ENCODE measurements around the gene SEPTIN2.
"Not testable (repeated sequence)": the region's sequence is repeated elsewhere in the genome, so short reads cannot be mapped to it uniquely, and the experiment has no call there.

Gene SEPTIN2

DNA sequence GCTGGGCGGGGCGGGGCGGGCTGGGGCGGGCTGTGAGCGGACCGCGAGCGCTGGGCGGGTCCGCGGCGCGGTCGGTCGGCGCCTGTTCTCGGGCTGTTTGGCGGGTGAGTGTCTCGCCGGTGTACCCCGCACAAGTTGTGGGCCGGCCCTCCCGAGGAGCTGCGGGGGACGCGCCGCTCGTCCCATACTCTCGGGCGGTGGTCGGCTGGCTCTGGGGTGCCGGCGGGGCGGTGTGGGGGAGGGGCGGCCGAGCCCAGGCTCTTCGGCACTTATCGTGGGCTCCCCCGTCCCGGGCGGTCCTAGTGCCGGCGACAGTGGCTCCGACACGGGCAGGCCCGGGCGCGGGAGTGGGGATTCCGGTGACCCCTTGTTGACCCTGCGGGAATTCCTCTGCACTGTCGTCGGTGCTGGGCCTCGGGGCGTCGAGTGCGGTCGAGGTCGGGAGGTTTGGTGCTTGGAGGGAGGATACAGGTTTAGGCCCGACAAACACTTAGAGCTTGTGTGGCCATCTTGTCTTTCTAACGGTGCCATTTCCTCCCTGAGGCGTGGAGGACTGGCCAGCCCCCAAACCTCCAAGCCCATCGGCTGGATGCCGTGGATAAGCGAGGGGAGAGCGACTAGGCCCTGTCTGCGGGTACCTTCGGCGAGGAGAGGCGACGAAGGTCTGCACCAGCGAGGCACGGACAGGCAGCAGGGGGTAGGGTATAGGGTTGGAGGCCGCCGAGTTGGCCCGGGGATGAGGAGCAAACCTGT is at the start of gene SEPTIN2:
Gene SEPTIN2 (plus strand): TSS at position 47 of the 753 bp plus-strand sequence. CDS start 8,308 bp downstream, outside the sequence.
- DNase-seq (ENCODE audit: low spot score) = peak; percentile 43

DNA sequence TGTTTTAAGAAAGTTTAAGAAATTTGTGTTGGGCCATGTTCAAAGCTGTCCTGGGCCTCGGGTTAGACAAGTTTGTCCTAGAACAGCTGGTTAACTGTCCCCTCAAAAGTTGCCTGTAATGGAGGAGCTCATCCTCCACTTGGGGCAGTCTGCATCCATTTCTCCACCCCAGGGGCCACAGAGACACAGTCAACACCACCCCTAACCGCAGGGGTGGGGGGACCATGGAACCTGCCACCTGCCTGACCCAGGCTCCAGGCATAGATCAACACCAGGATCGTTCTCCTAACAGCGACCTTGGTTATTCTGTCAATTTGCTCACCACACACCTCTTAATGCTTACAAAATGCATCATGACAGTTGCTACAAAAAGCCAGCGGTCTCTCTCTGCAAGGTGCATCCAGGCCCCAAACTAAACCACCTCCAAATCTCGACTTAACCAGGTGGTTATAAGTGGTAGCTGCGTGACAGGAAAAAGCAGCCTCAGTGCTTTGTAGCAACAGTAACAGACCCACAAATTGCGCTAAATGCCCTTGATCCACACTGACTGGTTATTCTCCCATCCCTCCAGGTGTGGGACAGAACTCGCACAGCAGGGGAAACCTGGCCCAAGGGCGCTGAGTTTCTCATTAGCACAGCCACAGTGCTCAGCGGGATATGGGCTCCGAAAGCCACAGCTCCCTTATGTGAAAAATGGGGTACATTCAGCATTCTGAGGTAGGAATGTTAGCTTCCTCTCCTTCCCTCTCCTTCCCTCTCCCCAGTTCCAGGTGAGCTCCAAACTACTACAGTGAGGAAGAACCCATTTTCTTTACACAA is 48.3 kb upstream of the SEPTIN2 start:
- DNase-seq (ENCODE audit: low spot score) = no peak

- no peak for DNase-seq (ENCODE audit: low spot score)
These were observed 47.4 kb upstream of the SEPTIN2 start for GRCh38 chr2:241268306-241268705.

DNA sequence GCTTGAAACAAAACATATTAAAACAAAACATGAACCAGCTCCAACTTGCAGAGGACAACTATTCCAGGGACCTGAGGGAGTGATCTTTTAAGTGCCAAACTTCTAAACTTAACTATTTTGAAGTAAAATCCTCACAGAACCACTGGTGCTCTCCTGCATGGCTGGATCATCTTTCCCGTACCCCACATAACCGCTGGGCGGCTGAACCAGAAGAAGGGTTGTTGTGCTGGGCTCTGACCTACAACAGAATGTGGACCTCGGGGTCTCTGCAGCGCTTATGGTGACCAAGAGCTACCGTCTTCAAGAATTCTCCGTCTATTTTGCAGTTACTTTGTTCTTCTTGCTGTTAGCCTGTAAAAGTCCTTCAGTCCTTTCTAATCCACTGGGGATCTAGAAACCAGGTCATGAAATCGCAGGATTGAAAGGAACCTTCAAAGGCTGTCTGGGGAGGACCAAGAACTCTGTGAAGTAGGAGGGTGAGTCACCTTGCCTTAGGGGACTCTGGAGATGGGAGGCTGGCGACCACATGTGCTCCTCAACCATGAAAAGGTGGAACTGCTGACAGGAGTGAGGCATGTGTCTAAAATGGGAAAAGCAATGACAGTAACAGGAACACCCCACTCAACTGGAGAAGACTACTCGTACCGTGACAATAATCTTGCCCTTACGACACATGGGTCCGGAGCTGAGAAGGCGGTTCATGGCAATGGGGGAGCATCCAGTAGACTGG is 46.8 kb upstream of the SEPTIN2 start:
- DNase-seq (ENCODE audit: low spot score) = no peak

DNA sequence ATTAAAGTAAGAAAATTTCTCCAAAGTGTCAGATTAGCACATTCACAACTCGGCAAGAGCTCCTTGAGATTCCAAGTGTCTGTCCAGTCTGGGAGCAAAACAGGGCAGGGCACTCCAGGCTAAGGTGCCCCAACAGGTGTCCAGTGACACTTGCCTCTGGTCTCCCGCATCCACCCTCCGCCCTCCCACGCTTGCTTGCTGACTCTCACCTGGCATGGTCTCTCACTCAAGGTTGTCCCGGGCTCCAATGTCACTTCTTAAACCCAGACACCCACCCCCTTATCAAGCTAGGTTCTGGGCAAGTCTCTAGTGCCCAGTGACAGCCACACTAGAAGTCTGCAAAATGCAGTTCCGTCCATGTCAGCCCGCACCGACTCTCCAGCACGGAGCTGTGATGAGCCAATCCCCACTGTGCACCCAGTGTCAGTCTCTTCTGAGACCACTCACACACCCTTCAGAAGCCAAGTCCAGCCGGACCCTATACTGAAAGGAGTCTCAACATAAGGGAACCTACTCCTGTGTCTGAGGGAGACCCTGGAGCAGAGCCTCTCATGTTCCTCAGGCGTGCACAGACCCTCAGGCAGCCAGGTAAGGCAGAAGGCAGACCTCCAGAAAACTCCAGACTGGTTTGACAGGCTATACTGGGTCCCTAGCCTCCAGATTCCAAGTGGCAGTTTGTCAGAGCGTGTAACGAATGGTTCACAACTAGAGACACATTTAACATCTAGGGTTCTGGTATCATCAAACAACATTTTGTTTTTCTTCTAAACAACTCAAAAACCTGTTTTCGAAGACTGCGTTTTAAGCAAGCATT is 45.8 kb upstream of the SEPTIN2 start:
- DNase-seq (ENCODE audit: low spot score) = no peak

- no peak for DNase-seq (ENCODE audit: low spot score)
These were observed 45.2 kb upstream of the SEPTIN2 start for GRCh38 chr2:241270531-241270930.

DNA sequence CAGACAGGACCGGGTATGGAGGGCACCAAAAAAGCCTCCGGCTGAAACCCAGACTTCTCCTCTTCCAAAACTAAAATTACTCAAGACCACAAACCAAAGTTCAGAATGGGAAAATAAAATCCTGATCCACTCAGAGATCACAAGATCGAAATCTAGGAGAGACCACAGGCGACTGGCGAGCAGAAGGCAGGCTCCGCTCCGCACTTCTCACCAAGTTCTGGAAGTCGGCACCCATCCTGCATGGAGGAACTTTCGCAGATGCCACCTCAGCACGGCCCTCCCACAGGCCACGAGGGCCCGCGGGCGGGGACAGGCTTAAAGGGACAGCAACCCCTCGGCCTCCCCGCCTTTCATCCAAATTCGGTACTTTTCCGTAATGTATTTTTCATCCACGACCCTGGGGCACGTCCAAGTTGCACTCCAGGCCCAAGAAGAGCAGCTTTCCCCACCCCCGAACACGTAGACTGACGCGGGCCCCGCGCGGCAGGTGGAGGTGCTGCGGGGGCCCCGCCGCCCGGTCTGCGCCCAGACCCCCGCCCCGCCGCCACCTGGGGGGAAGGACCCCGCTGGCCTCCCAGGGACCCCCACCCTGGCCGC is 43.9 kb upstream of the SEPTIN2 start:
- DNase-seq (ENCODE audit: low spot score) = peak; percentile 56

GRCh38 chr2:241272303-241273209 is 43.2 kb upstream of the SEPTIN2 start:
- DNase-seq (ENCODE audit: low spot score) = peak; percentile 17

- DNase-seq (ENCODE audit: low spot score) = no peak
These were observed 42.3 kb upstream of the SEPTIN2 start for GRCh38 chr2:241273210-241274020.

DNA sequence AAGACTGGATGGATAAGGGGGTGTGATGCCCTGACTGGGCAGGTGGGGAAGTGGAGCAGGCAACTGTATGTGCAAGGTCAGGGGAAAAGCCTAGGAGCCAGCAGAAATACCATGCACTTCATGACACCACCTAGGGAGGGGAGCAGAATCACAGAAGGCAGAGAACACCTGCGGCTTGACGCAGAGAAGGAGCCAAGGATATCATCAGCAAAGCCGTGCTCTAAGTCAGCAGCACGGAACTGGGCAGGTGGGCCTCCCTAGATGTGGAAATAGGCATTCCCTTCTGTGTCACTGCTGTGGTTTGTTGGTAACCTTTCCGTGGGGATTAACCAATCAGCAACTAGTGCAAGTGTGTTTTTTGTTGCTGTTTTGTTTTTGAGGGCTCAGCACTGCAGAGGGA is 41.6 kb upstream of the SEPTIN2 start:
- DNase-seq (ENCODE audit: low spot score) = no peak

- no peak for DNase-seq (ENCODE audit: low spot score)
These were observed 40.2 kb upstream of the SEPTIN2 start for GRCh38 chr2:241275504-241275903.

GRCh38 chr2:241275910-241276309 is 39.8 kb upstream of the SEPTIN2 start:
- DNase-seq (ENCODE audit: low spot score) = no peak

DNA sequence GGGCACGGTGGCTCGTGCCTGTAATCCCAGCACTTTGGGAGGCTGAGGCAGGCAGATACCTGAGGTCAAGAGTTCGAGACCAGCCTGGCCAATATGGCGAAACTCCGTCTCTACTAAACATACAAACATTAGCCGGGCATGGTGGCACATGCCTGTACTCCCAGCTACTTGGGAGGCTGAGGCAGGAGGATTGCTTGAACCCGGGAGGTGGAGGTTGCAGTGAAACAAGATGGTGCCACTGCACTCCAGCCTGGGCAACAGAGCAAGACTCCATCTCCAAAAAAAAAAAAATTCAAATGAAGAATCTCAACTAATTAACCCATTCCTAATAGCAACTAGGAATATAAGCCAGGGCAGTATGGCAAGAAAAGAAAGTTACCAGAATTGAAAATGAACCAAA is 37.4 kb upstream of the SEPTIN2 start:
- DNase-seq (ENCODE audit: low spot score) = not testable (repeated sequence)

DNA sequence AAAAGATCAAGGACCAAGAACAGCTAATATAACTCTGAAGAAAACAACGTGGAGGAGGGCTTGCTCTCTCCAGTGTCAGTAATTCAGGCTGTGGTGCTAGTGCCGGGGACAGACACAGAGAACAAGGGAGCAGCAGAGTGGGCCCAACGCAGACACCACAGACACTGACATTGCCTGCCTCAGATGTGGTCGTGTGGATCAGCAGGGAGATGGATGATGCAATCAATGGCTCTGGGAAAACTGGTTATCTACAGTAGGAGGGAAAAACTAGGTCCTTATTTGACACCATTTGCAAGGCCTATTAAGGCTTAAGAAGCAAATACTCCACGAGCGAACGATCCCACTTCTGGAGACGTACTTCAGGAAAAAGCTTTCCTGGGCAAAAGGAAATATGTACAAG is 36.3 kb upstream of the SEPTIN2 start:
- DNase-seq (ENCODE audit: low spot score) = peak; percentile 80

GRCh38 chr2:241279828-241280227 is 35.9 kb upstream of the SEPTIN2 start:
- DNase-seq (ENCODE audit: low spot score) = no peak

DNA sequence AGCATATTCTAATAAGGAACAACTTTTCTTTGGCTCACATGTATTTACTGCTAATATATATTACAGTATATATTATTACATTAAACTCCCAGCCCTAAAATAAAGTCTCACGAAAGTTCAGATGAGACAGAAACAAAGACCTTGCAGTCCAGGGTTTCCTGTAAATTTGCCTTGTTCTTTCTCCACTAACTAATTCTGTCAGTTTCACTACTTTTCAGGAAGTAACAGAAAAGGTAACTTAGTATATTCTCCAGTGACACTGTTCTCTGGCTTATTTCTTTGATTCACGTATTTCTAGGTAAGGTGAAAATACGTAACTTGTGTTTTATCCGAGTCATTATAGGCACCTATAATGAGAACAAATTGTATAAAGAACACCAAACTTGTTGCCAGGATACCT is 35.4 kb upstream of the SEPTIN2 start:
- no peak for DNase-seq (ENCODE audit: low spot score)

- no peak for DNase-seq (ENCODE audit: low spot score)
These were observed 33.2 kb upstream of the SEPTIN2 start for GRCh38 chr2:241282555-241282954.

DNA sequence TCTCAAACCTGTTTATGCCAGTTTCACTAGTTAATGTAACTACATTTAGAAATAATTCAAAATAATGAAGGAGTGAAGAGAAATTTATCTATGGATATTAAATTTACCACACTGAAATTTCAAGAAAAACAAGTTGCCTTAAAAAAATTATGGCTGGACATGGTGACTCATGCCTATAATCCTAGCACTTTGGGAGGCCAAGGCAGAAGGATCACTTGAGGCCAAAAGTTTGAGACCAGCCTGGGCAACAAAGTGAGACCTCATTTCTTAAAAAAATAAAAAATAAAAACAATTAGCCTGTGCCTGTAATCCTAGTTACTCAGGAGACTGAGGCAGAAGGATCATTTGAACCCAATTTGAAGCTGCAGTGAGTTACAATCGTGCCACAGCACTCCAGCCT is 30.1 kb upstream of the SEPTIN2 start:
- no peak for DNase-seq (ENCODE audit: low spot score)

DNA sequence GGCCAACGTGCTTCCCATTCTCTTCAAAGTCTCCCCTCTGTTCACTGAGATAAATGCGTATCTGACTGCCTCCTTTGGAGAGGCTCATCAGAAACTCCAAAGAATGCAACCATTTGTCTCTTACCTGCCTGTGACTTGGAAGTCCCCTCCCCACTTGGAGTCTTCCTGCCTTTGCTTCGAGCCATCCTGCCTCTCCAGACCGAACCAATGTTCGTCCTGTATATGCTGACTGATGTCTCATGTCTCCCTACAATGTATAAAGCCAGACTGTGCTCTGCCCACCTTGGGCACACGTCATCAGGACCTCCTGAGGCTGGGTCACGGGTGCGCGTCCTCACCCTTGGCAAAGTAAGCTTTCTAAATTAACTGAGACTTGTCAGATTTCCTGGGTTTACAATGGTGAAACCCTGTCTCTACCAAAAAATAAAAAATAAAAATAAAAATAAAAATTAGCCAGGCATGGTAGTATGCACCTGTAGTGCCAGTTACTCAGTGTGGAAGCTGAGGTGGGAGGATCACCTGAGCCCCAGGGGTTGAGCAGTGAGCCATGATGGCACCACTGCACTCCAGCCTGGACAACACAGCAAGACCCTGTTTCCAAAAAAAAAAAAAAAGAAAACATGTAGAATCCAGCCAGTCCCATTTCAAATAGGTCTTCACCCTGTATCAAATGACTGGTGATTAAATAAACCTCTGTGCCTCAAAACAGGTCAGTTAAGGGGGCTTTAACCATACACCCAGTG is 29.2 kb upstream of the SEPTIN2 start:
- DNase-seq (ENCODE audit: low spot score) = no peak
